Smooth muscle cell (in vitro differentiated cells): ENCODE results near the gene EBP. TPM values are rescaled to one million over a fixed set of nuclear protein-coding genes. Genes with fewer than 3 reads are reported as not detected.
"Not testable (repeated sequence)": the region's sequence is repeated elsewhere in the genome, so short reads cannot be mapped to it uniquely, and the experiment has no call there.

Experiments
- DNase-seq: peaks from one replicate; lab custom pipeline; 2025; ENCODE audit not compliant: unreplicated experiment; lab: John Stamatoyannopoulos, UW
- H2AFZ ChIP-seq: fragments of 200-600 bp; sonication (generic); 2 replicates; pipeline ENCODE4 v1.6.0; 2016; ENCODE audit warnings: antibody characterized with exemption, low read depth, mild to moderate bottlenecking
- H3F3A ChIP-seq: fragments of 200-600 bp; sonication (generic); 2 replicates; pipeline ENCODE4 v1.6.0; 2017; ENCODE audit warnings: antibody characterized with exemption, low read depth
- H3K27ac ChIP-seq: fragments of 200-600 bp; sonication (generic); 2 replicates; pipeline ENCODE4 v1.5.1; 2016; ENCODE audit warnings: low read depth, mild to moderate bottlenecking
- H3K27me3 ChIP-seq: fragments of 200-600 bp; sonication (generic); 2 replicates; pipeline ENCODE4 v1.6.1; 2016; ENCODE audit warnings: low read depth, mild to moderate bottlenecking
- H3K36me3 ChIP-seq: fragments of 200-600 bp; sonication (generic); 2 replicates; pipeline ENCODE4 v1.5.1; 2016; ENCODE audit warnings: low read depth
- H3K4me1 ChIP-seq: fragments of 200-600 bp; sonication (generic); 2 replicates; pipeline ENCODE4 v1.5.1; 2016; ENCODE audit warnings: low read depth
- H3K4me2 ChIP-seq: fragments of 200-600 bp; sonication (generic); 2 replicates; pipeline ENCODE4 v1.6.0; 2016; ENCODE audit warnings: mild to moderate bottlenecking
- H3K4me3 ChIP-seq: fragments of 200-600 bp; sonication (generic); 2 replicates; pipeline ENCODE4 v1.5.1; 2016; ENCODE audit warnings: mild to moderate bottlenecking
- H3K79me2 ChIP-seq: fragments of 200-600 bp; sonication (generic); 2 replicates; pipeline ENCODE4 v1.6.0; 2016; ENCODE audit warnings: low read depth, mild to moderate bottlenecking
- H3K9ac ChIP-seq: fragments of 200-600 bp; sonication (generic); 2 replicates; pipeline ENCODE4 v1.6.0; 2016; ENCODE audit warnings: low read depth
- H3K9me3 ChIP-seq: fragments of 200-600 bp; sonication (generic); replicated peaks from 2 replicates; pipeline ENCODE4 v1.5.1; 2016; ENCODE audit warnings: low read depth
- H4K20me1 ChIP-seq: fragments of 200-600 bp; sonication (generic); 2 replicates; pipeline ENCODE4 v1.6.0; 2016; ENCODE audit warnings: low read depth
- CTCF ChIP-seq: fragments of 200-600 bp; sonication (generic); IDR thresholded peaks from 2 replicates; pipeline ENCODE4 v1.5.1; 2017; ENCODE audit warnings: borderline replicate concordance, mild to moderate bottlenecking, antibody characterized with exemption; ENCODE audit not compliant: insufficient read depth, poor library complexity, severe bottlenecking
- WGBS: methylation state at CpG from one replicate; pipeline ENCODE4 v1.1.7; 2016; ENCODE audit warnings: low lambda C conversion rate; 5-methylcytosine and 5-hydroxymethylcytosine counted together
- polyA plus RNA-seq: library from polyadenylated mRNA; unstranded; fragments of >200 nt; fragmentation: Nextera tagmentation; extraction: Ambion mirVana; gene quantifications from 2 replicates; pipeline ENCODE4 v1.2.1, GENCODE V29; 2016
- total RNA-seq: library from RNA; depleted of rRNA; stranded (reverse); fragments of >200 nt; gene quantifications from 2 replicates; pipeline ENCODE4 v1.2.3, GENCODE V29; 2014

The EBP gene
- total and polyA plus RNA-seq, 2 experiments from 2014 or later: 63.0 to 85.5 TPM

DNA sequence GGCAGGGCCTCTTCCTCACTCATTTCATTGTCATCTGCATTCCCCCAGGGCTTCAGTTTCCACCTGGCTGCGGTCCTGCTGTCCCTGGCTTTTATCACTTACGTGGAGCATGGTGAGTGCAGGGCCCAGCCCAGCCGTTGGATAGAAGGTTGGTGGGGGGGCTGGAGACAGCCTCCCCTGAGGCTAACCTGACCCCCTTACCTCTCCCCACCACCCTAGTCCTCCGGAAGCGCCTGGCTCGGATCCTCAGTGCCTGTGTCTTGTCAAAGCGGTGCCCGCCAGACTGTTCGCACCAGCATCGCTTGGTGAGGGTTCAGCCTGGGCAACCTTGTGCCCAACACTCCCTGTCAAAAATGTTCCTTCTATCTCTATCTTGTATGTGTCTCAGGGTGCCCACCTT, 5.8 kb upstream of the EBP start:
- no peaks in the 10 kb centered on the region for H3K9me3 ChIP-seq
- no peaks in the 10 kb centered on the region for H4K20me1 ChIP-seq
- no peaks in the 10 kb centered on the region for H3K27me3 ChIP-seq
- H3K79me2 ChIP-seq: no peaks in the 10 kb centered on the region
- H3F3A ChIP-seq: no peaks in the 10 kb centered on the region
- no peak overlapping the region for H3K9ac ChIP-seq
- DNase-seq: no peak
- WGBS: 80% methylated on average over 10 of the region's 10 CpGs
- no peaks in the 10 kb centered on the region for H3K36me3 ChIP-seq
- H3K4me3 ChIP-seq: no peak overlapping the region
- no peak for TF ChIP-seq CTCF
- H3K4me2 ChIP-seq: no peak overlapping the region
- no peaks in the 10 kb centered on the region for H3K4me1 ChIP-seq
- H3K27ac ChIP-seq: no peak overlapping the region
- H2AFZ ChIP-seq: no peak overlapping the region

DNA sequence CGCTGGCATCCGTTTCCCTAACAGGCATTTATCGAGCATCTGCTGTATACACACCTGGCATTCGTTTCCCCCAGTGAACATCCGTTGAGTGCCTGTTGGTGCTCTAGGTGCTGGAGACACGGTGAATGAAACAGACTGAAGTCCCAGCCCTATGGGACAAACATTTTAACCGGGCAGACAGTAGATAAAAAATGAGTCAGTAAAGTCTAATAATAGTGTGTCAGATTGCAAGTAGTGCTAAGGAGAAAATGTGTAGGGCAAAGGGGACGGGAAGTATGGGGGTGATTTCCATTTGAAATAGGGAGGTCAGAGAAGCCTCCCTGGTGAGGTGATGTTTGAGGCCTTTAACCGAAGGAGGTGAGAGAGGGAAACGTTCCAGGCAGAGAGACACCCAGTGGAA, 5.3 kb upstream of the EBP start:
- Histone ChIP-seq H3K36me3 (no peaks in the 10 kb centered on the region), H4K20me1 (no peaks in the 10 kb centered on the region), H3K27me3 (no peaks in the 10 kb centered on the region), H3K9me3 (no peaks in the 10 kb centered on the region), H3K27ac (no peak overlapping the region), H3K79me2 (no peaks in the 10 kb centered on the region), H3K4me2 (no peak overlapping the region), H3K4me1 (no peaks in the 10 kb centered on the region), H3F3A (no peaks in the 10 kb centered on the region), H3K9ac (no peak overlapping the region), H2AFZ (no peak overlapping the region), H3K4me3 (no peak overlapping the region)
- no peak for DNase-seq
- no peak for TF ChIP-seq CTCF
- 78% methylated on average over 10 of the region's 10 CpGs for WGBS

DNA sequence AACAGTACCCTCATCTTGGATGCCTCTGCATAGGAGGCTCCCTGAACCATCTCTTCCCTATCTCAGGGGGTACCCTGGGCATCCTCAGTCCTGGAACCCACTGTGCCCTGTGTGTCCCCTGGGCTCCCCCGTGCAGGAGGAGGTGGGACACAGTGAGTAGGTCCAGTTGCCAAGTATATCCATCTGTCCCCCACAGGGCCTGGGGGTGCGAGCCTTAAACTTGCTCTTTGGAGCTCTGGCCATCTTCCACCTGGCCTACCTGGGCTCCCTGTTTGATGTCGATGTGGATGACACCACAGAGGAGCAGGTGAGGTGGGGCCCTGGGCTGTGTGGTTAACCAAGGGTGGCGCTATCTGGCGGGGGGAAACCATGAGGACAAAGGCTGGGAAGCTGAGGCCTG, 4.6 kb upstream of the EBP start:
- Histone ChIP-seq H3K27me3 (no peaks in the 10 kb centered on the region), H3K4me2 (no peak overlapping the region), H4K20me1 (no peaks in the 10 kb centered on the region), H3K9me3 (no peaks in the 10 kb centered on the region), H3K27ac (no peak overlapping the region), H3F3A (no peaks in the 10 kb centered on the region), H2AFZ (no peak overlapping the region), H3K4me1 (no peaks in the 10 kb centered on the region), H3K9ac (no peak overlapping the region), H3K36me3 (no peaks in the 10 kb centered on the region), H3K4me3 (no peak overlapping the region), H3K79me2 (no peaks in the 10 kb centered on the region)
- TF ChIP-seq CTCF: no peak
- WGBS: 67% methylated on average over 5 of the region's 5 CpGs
- no peak for DNase-seq

DNA sequence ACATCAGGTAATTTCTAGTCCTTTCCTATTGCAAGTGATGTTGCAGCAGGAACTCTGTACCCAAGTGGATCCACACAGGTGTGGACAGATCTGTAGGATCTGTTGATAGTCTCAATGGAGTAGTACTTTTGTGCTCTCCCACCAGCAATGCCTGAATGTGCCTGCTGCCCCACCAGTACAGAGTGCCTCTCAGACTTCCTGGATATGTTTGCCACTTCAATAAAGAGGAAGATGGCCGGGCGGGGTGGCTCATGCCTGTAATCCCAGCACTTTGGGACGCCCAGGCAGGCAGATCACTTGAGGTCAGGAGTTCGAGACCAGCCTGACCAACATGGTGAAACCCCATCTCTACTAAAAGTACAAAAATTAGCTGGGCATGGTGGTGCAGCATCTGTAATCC, 2.1 kb upstream of the EBP start:
- not testable (repeated sequence) for DNase-seq, H3F3A ChIP-seq, H3K9ac ChIP-seq

More for the DNA sequence above, 2.1 kb upstream of the EBP start:
- not testable (repeated sequence) for H3K9me3 ChIP-seq, H2AFZ ChIP-seq, H3K27me3 ChIP-seq, H3K79me2 ChIP-seq, H3K27ac ChIP-seq, H3K4me1 ChIP-seq, H4K20me1 ChIP-seq, H3K4me2 ChIP-seq, H3K36me3 ChIP-seq, H3K4me3 ChIP-seq
- 73% methylated on average over 4 of the region's 4 CpGs for WGBS
